HG03457 (cell line): ENCODE data around the gene PIK3IP1.

Source experiments
- ATAC-seq: cut with Tn5 transposase; IDR thresholded peaks from one replicate; pipeline ENCODE4 v1.9.1; 2021; ENCODE audit warnings: moderate number of reproducible peaks; ENCODE audit not compliant: unreplicated experiment

The PIK3IP1 gene

DNA sequence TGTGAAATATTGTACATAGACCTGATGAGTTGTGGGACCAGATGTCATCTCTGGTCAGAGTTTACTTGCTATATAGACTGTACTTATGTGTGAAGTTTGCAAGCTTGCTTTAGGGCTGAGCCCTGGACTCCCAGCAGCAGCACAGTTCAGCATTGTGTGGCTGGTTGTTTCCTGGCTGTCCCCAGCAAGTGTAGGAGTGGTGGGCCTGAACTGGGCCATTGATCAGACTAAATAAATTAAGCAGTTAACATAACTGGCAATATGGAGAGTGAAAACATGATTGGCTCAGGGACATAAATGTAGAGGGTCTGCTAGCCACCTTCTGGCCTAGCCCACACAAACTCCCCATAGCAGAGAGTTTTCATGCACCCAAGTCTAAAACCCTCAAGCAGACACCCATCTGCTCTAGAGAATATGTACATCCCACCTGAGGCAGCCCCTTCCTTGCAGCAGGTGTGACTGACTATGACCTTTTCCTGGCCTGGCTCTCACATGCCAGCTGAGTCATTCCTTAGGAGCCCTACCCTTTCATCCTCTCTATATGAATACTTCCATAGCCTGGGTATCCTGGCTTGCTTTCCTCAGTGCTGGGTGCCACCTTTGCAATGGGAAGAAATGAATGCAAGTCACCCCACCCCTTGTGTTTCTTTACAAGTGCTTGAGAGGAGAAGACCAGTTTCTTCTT, 12.3 kb downstream of the PIK3IP1 start:
- no peak for ATAC-seq

DNA sequence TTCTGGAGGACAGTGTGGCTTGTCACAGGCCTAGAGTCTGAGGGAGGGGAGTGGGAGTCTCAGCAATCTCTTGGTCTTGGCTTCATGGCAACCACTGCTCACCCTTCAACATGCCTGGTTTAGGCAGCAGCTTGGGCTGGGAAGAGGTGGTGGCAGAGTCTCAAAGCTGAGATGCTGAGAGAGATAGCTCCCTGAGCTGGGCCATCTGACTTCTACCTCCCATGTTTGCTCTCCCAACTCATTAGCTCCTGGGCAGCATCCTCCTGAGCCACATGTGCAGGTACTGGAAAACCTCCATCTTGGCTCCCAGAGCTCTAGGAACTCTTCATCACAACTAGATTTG, 13.0 kb downstream of the PIK3IP1 start:
- ATAC-seq, result no peak

DNA sequence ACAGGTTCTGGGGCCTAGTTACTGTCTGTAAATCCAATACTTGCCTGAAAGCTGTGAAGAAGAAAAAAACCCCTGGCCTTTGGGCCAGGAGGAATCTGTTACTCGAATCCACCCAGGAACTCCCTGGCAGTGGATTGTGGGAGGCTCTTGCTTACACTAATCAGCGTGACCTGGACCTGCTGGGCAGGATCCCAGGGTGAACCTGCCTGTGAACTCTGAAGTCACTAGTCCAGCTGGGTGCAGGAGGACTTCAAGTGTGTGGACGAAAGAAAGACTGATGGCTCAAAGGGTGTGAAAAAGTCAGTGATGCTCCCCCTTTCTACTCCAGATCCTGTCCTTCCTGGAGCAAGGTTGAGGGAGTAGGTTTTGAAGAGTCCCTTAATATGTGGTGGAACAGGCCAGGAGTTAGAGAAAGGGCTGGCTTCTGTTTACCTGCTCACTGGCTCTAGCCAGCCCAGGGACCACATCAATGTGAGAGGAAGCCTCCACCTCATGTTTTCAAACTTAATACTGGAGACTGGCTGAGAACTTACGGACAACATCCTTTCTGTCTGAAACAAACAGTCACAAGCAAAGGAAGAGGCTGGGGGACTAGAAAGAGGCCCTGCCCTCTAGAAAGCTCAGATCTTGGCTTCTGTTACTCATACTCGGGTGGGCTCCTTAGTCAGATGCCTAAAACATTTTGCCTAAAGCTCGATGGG, 13.5 kb downstream of the PIK3IP1 start:
- ATAC-seq, result no peak

DNA sequence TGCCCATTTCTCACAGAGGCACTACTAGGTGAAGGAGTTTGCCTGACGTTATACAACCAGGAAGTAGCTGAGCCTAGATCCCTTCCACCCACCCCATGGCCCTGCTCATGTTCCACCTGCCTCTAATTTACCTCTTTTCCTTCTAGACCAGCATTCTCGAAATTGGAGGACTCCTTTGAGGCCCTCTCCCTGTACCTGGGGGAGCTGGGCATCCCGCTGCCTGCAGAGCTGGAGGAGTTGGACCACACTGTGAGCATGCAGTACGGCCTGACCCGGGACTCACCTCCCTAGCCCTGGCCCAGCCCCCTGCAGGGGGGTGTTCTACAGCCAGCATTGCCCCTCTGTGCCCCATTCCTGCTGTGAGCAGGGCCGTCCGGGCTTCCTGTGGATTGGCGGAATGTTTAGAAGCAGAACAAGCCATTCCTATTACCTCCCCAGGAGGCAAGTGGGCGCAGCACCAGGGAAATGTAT, 14.1 kb downstream of the PIK3IP1 start:
- no peak for ATAC-seq

- ATAC-seq, result no peak
These were observed 14.5 kb downstream of the PIK3IP1 start for GRCh38 chr22:31277741-31278140.

DNA sequence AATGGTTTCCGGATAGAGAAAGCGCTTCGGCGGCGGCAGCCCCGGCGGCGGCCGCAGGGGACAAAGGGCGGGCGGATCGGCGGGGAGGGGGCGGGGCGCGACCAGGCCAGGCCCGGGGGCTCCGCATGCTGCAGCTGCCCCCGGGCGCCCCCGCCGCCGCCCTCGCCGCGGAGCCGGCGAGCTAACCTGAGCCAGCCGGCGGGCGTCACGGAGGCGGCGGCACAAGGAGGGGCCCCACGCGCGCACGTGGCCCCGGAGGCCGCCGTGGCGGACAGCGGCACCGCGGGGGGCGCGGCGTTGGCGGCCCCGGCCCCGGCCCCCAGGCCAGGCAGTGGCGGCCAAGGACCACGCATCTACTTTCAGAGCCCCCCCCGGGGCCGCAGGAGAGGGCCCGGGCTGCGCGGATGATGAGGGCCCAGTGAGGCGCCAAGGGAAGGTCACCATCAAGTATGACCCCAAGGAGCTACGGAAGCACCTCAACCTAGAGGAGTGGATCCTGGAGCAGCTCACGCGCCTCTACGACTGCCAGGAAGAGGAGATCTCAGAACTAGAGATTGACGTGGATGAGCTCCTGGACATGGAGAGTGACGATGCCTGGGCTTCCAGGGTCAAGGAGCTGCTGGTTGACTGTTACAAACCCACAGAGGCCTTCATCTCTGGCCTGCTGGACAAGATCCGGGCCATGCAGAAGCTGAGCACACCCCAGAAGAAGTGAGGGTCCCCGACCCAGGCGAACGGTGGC, 15.7 kb downstream of the PIK3IP1 start:
- no peak for ATAC-seq

GRCh38 chr22:31275576-31275975, 16.7 kb downstream of the PIK3IP1 start:
- ATAC-seq, result no peak

- no peak for ATAC-seq
These were observed 17.3 kb downstream of the PIK3IP1 start for GRCh38 chr22:31275018-31275417.

DNA sequence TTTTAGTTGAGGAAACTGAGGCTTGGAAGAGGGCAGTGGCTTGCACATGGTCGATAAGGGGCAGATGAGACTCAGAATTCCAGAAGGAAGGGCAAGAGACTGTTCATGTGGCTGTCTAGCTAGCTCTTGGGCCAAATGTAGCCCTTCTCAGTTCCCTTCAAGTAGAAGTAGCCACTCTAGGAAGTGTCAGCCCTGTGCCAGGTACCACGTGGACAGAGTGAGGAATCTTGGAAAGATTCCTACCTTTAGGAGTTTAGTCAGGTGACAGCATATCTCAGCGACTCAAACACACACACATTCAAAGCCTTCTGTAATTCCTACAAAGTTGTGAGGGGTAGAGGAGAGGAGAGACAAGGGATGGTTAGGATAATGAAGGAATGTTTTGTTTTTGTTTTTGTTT, 18.3 kb downstream of the PIK3IP1 start:
- ATAC-seq, result no peak

DNA sequence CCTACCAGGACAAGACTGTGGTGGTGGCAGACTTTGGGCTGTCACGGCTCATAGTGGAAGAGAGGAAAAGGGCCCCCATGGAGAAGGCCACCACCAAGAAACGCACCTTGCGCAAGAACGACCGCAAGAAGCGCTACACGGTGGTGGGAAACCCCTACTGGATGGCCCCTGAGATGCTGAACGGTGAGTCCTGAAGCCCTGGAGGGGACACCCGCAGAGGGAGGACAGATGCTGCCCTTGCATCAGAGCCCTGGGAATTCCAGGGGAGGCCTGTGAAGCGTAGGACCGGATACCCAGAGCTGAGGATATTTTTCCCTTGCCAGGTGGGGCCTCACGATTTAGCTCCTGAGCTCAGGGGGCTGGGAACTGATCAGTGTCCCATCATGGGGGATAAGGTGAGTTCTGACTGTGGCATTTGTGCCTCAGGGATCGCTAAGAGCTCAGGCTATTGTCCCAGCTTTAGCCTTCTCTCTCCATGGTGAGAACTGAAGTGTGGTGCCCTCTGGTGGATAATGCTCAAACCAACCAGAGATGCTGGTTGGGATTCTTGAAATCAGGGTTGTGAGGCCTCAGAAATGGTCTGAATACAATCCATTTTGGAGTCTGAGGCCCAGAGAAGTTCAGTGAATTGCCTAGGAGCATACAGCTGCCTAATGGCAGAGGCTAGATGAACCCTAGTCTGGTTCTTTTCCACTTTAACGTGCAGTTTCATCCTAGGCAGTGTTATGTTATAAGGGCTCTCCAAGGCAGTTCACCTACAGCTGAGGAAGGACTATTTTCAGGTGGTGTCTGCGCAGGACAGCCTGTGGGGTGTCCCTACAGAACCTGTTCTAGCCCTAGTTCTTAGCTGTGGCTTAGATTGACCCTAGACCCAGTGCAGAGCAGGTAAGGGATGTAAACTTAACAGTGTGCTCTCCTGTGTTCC, 19.5 kb downstream of the PIK3IP1 start:
- no peak for ATAC-seq

- no peak for ATAC-seq
These were observed 20.8 kb downstream of the PIK3IP1 start for GRCh38 chr22:31271485-31271884.

DNA sequence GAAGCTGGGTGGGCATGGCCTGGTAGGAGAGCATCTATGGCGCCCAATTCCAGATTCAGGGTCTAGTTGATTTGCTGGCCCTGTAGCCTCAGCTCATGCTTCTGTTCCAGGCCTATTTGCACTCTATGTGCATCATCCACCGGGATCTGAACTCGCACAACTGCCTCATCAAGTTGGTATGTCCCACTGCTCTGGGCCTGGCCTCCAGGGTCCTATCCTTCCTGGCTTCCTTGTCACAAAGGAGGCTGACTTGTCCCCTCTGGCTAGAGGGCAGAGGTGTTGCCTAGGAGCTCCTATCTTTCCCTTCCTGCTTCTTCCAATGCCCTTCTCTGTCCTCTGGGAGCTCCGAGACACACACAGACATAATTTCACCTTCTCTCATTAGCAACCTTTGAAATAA, 21.3 kb downstream of the PIK3IP1 start:
- ATAC-seq, result no peak

GRCh38 chr22:31269892-31270579, 22.3 kb downstream of the PIK3IP1 start:
- no peak for ATAC-seq

- ATAC-seq, result no peak
These were observed 24.0 kb downstream of the PIK3IP1 start for GRCh38 chr22:31268281-31268680.

DNA sequence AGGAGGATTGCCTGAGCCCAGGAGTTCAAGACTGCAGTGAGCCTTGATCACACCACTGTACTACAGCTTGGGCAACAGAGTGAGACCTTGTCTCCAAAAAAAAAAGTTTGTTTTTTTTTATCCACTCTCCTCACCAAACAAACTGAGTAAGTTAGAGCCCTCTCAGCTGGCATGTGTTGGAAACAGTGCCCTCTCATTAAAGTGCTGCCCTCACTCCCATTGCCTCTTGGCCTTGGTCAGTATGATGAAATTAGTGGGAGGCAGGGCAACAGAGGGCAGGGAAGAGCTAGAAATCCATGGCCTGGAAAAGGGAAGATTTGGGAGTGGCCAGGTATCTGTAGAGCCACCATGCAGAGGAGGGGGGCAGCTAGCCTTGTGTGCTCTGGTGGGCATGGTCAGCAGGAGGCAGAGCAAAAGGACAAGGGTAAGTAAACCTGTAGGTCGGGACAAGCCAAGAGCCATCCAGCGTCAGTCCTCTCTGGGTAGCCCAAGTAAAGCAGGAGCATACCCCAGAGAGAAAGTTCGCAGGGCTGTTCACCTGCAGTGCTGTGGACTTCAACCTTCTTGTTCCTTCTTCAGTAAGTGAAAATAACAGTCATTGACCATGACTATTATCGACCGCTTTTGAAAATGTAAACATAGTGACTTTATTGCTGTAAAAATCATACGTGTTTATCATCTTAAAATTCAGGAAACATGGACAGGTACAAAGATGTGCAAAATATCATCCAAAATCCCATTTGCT, 28.2 kb downstream of the PIK3IP1 start:
- ATAC-seq, result no peak

DNA sequence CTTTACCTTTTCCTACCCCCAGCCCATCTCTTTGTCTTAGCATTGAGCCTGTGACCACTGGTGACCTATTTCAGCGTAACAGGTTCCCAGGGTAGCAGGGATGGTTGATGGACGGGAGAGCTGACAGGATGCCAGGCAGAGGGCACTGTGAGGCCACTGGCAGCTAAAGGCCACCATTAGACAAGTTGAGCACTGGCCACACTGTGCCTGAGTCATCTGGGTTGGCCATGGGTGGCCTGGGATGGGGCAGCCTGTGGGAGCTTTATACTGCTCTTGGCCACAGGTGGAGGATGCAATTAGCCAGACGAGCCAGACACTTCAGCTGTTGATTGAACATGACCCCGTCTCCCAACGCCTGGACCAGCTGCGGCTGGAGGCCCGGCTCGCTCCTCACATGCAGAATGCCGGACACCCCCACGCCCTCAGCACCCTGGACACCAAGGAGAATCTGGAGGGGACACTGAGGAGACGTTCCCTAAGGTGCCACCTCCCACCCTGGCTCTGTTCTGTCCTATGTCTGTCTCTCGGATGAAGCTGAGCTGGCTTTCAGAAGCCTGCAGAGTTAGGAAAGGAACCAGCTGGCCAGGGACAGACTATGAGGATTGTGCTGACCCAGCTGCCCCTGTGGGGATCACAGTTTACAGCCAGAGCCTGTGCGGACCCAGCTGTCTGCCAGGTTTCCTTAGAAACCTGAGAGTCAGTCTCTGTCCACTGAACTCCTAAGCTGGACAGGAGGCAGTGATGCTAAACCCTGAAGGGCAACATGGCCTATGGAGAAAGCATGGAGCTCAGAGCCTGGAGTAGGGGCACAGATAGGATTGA, 29.8 kb downstream of the PIK3IP1 start:
- ATAC-seq, result no peak

- no peak for ATAC-seq
These were observed 31.8 kb downstream of the PIK3IP1 start for GRCh38 chr22:31260474-31260856.

GRCh38 chr22:31259798-31260473, 32.4 kb downstream of the PIK3IP1 start:
- no peak for ATAC-seq
